Endothelial cell of umbilical vein (primary cell): ENCODE measurements around the gene ANP32A.

Experiments used
- CTCF ChIP-seq, 2 donors: IDR thresholded peaks; 1 replicate in 1 of 2; 2 replicates in 1 of 2; pipeline ENCODE4 v1.5.1; 2011; ENCODE audit warnings: low read length in 2 of 2, mild to moderate bottlenecking in 2 of 2, moderate library complexity in 2 of 2, control low read depth in 1 of 2, inconsistent platforms in 1 of 2, low read depth in 1 of 2; ENCODE audit not compliant: insufficient read depth in 1 of 2; ENCODE audit errors: extremely low read depth in 1 of 2
- EZH2 ChIP-seq: IDR thresholded peaks from 2 replicates; pipeline ENCODE4 v1.6.1; 2012; ENCODE audit warnings: borderline replicate concordance, low read depth, mild to moderate bottlenecking, moderate library complexity, low read length, inconsistent platforms; ENCODE audit not compliant: severe bottlenecking
- POLR2A ChIP-seq: IDR thresholded peaks from 2 replicates; pipeline ENCODE4 v1.6.1; 2012; ENCODE audit warnings: low read depth, mild to moderate bottlenecking, control low read depth, low read length
- POLR2AphosphoS5 ChIP-seq: IDR thresholded peaks from 2 replicates; pipeline ENCODE4 v1.6.1; 2012; ENCODE audit warnings: low read depth, mild to moderate bottlenecking, control low read depth, low read length, moderate library complexity; ENCODE audit not compliant: insufficient read depth

GRCh38 chr15:68820295-68821189 is at the start of gene ANP32A:
- no peak for TF ChIP-seq CTCF (IDR thresholded peaks at IDR 0.05; ENCODE audit: extremely low read depth in 1 of 2, insufficient read depth in 1 of 2, low read depth in 1 of 2, low read length in 2 of 2)
- TF ChIP-seq POLR2AphosphoS5: no peak
- TF ChIP-seq EZH2: no peak
- no peak for TF ChIP-seq POLR2A
